SH-SY5Y (cell line): Measurements from ENCODE around the gene THUMPD3.

ENCODE experiments used
- GATA2 ChIP-seq: IDR thresholded peaks from 2 replicates; pipeline ENCODE4 v1.6.1; 2011; ENCODE audit warnings: mild to moderate bottlenecking, low read depth, low read length
- GATA3 ChIP-seq: IDR thresholded peaks from 2 replicates; pipeline ENCODE4 v1.6.1; 2011; ENCODE audit warnings: low read depth, mild to moderate bottlenecking, low read length, moderate library complexity

THUMPD3 gene, protein sequence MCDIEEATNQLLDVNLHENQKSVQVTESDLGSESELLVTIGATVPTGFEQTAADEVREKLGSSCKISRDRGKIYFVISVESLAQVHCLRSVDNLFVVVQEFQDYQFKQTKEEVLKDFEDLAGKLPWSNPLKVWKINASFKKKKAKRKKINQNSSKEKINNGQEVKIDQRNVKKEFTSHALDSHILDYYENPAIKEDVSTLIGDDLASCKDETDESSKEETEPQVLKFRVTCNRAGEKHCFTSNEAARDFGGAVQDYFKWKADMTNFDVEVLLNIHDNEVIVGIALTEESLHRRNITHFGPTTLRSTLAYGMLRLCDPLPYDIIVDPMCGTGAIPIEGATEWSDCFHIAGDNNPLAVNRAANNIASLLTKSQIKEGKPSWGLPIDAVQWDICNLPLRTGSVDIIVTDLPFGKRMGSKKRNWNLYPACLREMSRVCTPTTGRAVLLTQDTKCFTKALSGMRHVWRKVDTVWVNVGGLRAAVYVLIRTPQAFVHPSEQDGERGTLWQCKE

DNA sequence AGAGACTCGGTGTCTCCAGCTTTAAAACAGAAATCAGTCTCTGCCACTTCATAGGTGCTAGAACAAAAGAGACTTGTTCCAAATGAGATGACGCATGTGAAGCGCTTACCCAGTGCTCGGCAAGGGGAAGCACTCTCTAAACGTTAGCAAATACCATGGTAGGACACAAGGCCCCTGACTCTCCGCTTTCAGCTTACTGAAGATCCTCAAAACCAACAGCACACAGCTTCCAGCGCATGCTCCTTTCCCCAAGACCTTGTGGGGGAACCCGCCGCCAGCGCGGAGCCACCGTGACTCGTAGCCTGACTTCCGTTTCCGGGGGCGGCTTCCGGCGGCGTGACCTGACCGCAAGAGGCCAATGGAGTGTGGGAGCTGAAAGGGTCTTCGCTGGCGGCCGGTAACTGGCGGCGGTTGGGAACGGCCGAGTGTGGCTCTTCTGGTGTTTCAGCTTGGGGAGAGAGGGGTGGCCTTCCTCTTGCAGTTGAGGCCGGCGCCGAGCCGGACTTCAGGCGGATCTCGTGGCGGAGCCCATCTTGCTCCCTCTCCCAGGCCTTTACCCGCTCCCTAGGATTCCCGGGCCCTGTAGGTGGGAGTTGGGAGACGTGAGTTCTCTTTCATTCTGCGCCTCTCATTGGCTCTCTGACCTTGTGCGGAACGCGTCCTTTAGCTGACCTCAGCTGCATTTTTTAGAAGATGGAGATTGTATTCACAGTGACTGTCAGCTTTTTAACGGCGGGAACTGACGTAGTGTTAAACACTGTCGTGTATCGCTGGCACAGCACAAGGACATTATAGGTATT is at the start of gene THUMPD3:
Gene THUMPD3 (plus strand): TSS at position 324 of the 800 bp plus-strand sequence. CDS start 2,015 bp downstream, outside the sequence.
- TF ChIP-seq GATA3 (no peak), GATA2 (no peak)

DNA sequence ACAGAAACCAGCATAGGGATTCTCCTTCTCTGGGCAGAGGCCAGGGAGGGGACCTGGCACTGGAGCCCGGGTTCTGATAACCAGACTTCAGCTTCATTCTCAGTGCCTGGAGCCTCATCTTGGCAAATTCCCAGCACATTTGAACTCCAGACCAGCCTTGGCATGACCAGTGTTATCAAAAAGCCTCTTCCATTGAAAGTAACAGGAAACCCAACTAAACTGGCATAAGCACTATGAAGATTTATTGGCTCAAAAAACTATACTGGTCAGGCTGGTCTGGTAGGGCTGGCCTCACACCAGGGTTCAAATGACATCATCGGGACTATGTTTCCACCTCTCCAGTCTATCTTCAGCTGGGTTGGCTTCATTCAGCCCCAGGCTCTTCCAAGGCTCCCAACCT is 48.1 kb upstream of the THUMPD3 start:
- TF ChIP-seq GATA3 (no peak), GATA2 (no peak)

DNA sequence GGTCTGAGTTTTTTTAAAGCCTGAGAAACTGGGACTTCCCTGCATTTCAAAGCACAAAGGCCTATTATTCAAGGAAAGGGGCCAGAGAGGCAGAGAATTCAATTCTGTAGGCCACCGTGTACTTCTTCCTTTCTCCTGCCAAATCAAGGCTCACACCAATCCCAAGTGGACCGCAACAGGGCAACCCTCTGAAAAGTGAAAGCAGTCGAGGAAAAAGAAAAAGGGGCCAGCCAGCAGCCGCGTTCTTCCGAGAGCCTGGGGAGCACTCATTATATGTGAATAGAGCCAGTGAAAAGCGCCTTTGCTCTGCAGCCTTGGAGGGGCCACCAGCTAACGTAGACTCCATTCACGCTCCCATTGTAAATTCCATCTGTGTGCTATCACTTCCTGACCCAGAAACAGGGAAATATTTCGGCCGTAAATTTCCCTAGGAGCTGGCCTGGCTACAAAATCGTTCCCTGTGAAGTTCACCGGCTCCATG is 45.9 kb upstream of the THUMPD3 start:
- TF ChIP-seq GATA2: no peak
- TF ChIP-seq GATA3: no peak

DNA sequence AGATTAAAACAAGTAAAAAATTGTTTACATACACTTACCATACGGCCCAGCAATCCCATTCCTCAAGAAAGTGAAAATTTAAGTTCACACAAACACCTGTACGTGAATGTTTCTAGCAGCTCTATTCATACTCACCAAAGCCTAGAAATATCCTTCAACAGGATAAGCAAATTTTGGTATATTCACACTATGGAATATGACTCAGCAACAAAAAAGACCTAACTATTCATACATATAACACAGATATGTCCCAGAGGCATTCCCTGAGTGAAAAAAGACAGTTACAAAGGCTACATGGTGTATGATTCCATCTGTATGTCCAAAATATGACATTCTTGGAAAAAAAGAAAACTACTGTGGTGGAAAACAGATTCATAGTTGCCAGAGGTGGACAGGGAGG is 40.1 kb upstream of the THUMPD3 start:
- TF ChIP-seq GATA2 (no peak), GATA3 (no peak)

DNA sequence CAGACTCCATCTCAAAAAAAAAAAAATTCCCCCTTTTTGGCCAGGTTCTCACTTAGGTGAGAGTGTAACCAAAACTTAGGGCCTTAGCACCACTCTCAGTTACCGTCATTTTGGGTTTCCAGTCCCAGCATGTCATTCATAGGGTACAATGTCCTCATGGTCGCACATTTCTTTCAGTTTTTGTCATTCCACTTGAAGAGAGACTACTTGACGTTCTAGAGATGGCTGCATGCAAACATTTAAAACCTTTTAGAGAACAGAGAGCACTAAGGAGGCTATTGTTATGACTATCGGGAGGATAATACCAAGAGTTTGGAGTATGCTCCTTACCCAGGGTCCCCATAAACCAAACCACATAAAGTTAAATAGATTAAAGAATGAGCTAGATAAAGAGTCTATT is 37.9 kb upstream of the THUMPD3 start:
- TF ChIP-seq GATA3: no peak
- TF ChIP-seq GATA2: no peak

DNA sequence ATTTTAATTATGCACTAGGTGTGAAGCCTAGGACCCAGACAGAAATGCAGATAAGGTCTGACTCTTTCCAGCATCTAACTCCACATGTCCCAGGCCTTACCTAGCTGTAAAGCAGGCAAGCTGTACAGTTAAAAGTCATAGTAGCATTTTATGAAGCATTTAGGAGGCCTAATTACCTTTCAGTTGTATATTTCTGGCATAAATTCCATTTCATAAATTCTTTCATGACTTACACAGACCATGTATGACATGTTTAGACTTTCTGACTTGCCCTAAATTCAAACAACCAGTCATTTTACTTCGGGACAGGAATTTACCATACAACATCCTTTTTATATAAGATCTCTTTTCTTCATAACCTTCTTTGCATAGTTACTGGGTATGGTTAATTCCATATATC is 35.3 kb upstream of the THUMPD3 start:
- TF ChIP-seq GATA3: no peak
- no peak for TF ChIP-seq GATA2

DNA sequence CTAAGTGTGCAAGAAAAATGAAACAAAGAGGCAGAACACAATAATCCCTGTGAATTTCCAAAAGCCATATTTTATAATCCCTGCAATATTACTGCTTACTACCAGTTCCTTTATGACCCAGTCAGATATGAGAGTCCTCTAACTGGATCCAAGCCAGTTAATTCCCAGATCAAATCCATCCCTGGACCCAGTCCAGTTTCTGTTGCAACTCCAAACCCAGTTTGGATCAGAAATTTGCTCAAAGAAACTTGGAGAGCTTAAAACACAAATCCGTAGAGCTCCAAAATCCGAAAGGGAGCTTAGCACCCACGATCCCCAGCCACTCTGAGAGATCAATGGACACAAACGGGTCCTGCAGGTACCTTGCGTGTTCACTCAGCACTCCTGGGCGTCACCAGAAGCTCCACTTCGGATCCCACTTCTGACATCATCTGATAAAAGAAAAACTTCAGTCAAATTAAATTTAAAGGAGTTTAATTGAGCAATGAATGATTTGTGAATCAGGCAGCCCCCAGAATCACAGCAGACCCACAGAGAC is 32.6 kb upstream of the THUMPD3 start:
- TF ChIP-seq GATA3: no peak
- no peak for TF ChIP-seq GATA2

DNA sequence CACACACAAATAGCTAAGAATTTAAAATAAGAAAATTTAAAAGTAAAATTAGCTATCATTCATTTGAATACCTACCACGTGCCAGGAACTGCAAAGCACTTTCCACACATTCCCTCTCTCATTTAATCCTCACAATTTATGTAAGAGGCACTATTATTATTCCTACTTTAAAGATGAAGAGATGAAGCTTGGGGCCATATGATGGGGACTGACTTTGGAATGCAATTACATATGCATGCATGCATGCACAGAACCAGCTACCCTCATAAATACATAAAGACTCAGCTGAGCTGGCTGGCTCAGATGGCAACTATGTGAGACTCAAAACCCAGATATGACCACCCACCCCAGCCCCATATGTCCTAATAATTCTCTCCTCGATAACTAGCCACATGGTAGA is 31.7 kb upstream of the THUMPD3 start:
- no peak for TF ChIP-seq GATA3
- TF ChIP-seq GATA2: no peak

DNA sequence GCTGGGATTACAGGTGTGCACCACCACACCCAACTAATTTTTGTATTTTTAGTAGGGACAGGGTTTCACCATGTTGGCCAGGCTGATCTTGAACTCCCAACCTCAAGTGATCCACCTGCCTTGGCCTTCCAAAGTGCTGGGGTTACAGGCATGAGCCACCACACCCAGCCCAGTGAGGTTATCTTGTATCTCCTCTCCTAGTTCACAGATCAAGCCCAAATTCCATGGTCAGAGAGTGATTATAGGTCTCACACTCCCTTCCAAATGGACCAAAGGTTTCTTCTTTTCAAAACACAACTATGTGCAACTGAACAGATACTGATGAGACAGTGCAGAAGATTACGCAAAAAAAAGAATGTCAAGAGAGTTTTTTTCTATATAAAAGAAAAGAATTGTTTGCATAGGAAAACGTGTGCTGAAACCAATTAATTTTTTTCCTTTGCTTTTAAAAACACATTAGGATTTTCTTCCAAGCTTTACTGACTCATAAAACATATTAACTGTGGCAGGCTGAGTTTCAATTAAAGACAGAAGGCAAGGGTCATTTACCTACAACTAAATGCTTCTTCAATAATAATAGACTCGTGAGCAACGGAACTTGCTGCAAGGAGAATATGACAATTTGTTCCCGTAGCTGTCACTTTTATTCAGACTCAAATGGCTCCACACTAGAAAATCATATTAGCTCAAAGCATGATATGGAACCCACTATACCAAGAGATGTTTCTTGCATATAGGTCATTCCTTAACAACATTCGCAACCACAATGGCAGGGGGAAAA is 30.4 kb upstream of the THUMPD3 start:
- no peak for TF ChIP-seq GATA2
- TF ChIP-seq GATA3: no peak

DNA sequence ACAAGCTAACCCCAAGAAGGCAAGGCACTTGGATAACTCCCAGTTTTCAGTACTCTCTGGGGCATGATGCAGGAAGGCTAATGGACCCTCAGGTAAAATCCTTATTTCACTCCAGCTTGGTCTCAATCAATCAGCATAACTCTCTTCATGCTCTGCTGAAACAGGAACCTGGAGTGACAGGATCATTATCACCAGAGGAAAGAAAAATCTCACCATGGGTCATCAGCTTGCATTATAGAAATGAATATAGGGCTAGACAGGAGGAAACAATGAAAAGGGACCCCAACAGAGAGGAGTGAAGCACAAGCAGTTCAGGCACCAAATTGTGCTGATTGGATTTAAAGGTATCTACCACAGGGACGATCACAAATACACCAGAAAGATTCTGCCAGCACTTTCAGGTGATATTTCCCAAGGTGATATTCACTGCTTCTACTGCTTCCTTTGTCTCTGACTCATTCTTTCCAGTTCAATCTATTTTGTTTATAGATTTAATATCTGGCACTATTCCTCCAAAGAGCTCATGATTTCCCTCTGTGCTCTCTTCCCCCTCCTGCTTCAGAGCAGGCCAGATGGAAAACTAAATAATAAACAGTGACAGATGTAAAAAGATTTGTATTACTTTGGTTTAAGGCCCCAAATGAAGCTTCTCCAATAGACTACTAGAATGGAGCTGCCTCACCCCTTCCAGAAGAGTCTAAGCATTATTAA is 22.9 kb upstream of the THUMPD3 start:
- TF ChIP-seq GATA3: no peak
- TF ChIP-seq GATA2: no peak

DNA sequence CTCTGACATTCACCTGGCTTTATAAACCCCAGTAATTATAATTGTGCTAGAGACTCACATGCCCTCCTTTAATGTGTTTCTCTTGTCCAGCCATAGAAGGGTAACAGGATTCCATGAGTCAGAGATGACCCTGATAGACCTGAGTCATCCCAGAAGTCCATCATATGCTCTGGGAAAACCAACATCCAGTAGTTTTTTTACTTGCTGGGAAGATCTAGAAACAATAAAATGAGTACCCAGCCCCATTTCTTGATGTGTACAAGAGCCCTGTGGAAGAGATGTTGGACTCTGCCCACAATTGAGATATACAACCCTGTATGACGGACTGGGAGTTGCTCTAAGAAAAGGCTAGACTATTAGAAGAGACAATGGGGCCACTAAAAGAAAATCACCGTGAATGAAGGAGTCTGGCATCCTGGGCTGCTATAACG is 22.4 kb upstream of the THUMPD3 start:
- TF ChIP-seq GATA3 (no peak), GATA2 (no peak)

DNA sequence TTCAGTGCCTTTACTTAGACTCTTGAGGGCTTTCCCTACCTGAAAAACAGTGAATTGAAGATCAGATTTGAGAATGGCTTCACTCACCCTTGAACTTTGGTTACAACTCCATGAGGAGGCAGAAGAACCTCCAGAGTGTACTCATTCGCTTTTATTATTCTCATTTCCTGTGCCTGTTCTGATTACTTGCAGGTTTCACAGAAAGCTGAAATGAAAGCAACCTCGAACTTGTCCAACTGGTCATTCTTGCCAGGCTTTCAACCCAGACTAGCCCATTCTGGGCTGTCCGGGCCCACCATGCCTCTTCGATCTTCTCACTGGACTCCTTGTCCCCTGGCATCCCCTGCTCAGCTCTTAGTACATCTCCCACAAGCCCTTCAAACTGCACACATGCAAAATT is 20.2 kb upstream of the THUMPD3 start:
- TF ChIP-seq GATA3: no peak
- no peak for TF ChIP-seq GATA2

DNA sequence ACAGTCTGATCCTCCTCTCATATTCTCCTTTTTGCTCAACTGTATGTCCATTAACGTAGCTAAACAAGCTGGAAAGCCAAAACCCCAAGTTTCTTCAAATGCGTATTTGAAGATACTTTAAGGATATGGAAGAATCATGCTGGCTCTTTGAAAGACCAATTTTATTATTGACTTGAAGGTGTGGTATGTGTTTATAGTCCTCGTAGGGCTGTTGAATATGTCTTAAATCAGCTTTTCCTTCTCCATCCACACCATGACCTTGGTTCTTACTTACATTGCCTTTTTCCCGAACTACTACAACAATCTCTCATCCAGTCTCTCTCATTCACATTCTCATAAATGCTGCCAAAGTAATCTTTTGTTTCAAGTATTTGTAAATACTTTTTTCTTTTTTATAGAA is 19.7 kb upstream of the THUMPD3 start:
- TF ChIP-seq GATA2 (no peak), GATA3 (no peak)

DNA sequence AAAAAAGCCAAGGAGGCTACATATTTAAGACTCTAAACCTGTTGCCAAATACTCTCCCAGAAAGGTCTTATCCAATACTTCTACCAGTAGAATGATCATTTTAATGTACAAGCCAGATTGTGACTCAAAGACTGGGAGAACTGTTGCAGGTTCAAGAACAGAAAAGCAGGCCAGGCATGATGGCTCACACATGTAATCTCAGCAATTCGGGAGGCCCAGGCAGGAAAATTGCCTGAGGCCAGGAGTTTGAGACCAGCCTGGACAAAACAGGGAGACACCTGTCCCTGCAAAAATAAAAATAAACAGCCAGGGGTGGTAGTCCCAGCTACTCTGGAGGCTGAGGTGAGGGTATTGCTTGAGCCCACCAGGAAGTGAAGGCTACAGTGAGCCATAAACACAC is 17.8 kb upstream of the THUMPD3 start:
- TF ChIP-seq GATA3 (no peak), GATA2 (no peak)
